NCI-H2029 treated with DMSO at 0.1 percent for 48 hours (cell line): ENCODE results near the gene ASCL5.

ENCODE experiments used
- DNase-seq: peaks from one replicate; lab custom pipeline; 2025; lab: John Stamatoyannopoulos, UW

Gene ASCL5

DNA sequence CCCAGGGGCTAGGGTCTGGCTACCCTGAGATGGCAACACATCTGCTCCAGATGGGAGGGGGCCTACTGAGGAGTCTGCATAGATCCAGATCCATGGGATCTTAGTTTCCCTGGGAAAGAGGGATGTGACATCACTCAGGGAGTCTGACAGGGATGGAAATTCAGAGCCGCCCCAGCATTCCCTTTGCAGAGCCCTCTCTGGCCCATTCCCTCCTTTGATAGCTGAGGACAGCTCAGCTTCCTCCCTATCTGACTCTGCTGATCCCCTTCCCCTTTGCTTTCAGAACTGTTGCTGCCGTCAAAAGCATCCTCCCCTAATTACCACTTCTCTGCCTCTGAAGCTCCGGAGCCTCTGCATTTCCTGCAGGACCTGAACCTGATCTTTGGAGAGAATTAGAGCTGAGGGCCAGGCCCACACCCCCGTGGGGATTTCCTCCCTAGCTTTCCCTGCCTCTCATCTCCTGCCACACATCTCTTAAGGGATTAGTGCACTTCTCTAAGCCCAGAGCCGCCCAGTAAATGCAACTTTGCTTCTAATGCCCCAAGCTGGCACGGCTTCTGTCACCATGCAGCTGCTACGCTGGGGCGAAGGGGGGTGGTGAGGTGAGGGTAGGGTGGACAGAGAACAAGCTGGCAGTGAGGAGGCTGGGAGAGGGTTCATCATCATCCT is 9.5 kb upstream of the ASCL5 start:
- DNase-seq, result no peak

GRCh38 chr1:201134405-201134804 is 7.4 kb upstream of the ASCL5 start:
- DNase-seq, result no peak

GRCh38 chr1:201131398-201131797 is 4.4 kb upstream of the ASCL5 start:
- no peak for DNase-seq

DNA sequence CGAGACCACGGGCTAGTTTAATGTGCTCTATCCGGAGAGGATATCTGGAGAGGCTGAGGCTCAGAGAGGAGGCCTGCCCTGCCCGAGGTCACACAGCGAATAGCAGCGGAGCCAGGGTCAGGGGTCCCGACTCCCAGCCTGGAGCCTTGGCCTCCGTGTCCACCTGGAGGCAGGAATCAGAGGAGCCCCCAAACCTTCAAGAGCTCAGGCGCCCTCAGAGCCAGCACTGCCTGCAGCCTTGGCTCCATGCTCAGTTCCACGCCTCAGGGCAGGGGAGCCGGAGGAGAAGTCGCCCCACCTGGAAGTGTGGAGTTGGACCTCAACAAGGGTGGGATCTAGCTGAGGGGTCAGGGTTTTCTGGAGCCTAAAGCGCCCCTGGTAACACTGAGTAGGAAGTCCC is 2.0 kb upstream of the ASCL5 start:
- DNase-seq, result no peak

- DNase-seq, result no peak
These were observed 1.5 kb upstream of the ASCL5 start for GRCh38 chr1:201128476-201128875.

- no peak for DNase-seq
These were observed 921 bp upstream of the ASCL5 start for GRCh38 chr1:201127755-201128455.

DNA sequence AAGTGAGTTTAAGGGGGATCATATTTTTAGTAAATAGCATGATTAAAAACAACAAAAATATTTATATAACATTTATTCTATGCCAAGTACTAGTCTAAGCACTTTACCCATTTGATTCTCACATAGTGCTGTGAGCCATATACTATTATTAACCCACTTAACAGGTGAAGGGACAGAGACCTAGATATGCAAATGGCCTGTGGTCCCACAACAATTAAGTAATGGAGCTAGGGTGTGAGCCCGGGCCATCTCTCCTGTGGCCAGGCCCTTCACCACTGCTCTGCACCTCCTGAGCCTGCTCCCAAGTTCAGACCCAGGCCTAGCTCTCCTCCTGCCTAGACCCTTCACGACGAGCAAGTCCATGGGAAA is 537 bp downstream of the ASCL5 start:
- no peak for DNase-seq

DNA sequence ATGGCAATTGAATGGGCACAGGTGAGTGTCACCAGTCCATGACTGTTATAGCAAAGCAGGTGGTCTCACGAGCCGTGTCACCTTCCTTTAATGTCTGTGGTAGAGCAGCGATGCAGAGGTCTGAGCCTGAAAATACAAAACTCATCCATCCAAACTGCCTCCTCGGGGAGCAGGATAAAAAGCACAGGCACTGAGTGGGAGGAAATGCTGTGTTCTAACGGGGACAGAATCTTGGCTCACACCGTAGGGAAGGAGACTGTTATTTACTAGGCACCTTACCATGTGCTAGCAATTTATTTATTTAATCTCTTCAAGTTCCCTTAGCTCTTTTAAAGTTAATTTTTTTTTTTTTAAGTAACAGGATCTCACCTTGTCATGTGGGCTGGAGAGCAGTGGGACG is 1.2 kb downstream of the ASCL5 start:
- DNase-seq, result no peak

GRCh38 chr1:201125019-201125418 is 2.0 kb downstream of the ASCL5 start:
- no peak for DNase-seq

DNA sequence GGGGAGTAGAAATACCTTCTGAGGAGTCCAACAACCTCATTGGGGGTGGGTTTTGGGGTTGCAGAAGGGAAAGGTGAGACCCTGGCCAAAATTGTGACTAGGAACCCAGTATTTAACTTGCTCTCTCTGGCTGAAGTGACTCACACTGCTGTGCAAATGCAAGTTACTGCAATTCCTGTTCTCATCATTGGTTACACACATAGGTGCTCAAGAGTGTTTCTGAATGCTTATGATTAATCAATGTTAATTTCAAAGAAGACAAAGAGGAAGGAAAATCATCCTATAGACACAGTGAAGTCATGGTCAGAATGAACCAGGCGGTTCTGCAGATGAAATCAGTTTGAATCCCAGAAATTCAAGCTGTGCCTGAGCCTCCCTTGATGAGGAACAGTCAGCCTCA is 3.1 kb downstream of the ASCL5 start:
- no peak for DNase-seq

DNA sequence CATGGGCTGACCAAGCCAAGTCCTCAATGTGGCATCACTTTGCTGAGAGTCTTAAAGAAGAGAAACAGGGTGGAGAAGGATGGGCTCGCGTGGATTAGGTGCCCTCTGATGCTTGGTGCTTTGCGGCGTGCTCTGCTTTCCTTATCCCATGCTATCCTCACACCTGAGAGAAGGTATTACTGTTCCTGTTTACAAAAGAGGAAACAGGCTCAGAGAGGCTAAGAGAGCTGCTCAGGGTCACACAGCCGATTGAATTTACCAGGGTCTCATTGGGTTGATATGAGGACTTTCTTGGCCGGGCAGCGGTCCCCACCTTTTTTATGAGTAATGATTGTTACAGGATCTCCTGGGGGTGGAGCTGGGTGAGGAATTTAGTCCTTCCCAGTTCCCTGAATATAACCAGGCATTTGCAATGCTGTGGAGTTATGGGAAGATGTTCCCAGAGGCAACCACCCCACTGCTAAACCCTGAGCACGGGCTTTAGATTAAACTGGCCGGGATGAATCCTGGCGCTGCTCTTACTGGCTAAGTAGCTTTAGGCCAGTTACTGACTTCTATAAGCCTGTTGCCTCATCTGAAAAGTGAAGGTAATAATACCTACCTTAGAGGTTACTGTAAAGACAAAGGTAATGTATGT is 4.5 kb downstream of the ASCL5 start:
- DNase-seq, result no peak

DNA sequence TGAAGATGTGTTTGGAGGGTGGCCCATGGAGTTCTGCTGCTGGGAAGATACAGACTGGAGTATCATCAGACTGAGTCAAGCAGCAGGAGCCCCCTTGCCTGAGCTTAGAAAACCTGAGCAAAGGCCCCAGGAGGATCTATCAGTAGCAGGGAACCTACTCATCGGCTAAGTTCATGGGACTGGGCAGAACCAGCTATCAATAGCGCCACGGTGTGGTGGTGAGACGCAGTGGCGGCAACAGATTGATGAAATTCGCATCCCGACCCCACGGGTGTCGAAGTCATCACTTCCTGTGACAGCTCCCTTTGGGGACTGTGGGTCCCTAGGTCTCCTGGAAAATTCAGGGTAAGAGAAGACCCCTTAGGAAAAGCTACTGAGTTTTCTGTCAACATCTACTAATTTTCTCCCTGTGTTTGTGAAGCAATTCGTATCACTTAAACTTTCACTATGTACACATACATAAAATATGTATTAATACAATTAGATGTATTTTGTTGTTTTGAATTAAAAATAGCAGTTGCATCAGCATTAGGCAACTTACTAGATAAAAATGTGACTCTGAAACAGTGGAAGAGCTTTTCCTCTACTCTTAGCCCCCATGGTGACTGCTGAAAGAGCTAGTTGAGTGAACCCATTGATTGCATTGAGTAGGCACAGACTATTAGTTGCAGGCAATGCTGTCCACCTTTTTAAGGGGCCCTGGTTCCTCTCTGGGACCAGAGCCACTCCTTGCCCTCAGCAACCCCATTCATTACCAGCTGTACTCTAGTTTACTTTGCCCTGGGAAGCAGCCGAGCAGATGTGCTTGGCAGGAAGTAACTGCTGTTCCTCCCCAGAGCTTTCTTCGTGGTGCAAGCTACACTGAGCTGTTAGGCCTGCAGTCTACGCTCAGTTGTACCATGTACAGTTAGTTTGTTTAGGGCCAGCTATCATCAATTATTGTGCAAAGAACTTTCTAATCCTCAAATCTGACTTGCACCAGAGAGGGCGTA is 7.5 kb downstream of the ASCL5 start:
- no peak for DNase-seq

- no peak for DNase-seq
These were observed 10.9 kb downstream of the ASCL5 start for GRCh38 chr1:201116091-201116490.

DNA sequence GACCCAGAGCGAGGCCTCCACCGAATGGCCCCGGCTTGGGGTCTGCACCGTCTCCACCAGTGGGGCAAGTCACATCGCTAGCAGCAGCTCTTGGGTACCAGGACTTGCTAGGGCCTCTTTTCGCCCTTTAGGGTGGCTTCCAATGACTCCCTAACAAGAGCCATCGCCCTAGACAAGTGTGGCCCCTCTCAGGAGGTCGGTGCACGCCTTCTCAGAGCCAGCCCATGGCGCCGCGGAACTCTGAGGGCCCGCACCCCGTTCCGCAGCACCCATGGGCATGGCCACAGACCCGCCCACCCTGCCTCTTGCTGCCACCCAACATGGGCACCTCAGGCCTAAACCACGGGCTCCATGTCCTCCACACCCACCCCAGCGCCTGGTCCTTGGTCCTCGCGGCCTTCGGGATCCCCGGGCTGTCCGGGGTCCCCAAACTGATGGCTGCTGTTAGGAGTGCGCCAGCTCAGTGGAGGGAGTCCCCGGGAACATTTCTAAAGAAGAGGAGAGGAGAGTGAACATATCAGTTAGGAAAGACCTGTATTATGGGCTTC is 11.5 kb downstream of the ASCL5 start:
- DNase-seq, result no peak

GRCh38 chr1:201114245-201115131 is 12.5 kb downstream of the ASCL5 start:
- peak; percentile 91 for DNase-seq

GRCh38 chr1:201113451-201114244 is 13.3 kb downstream of the ASCL5 start:
- DNase-seq, result no peak

GRCh38 chr1:201112926-201113325 is 14.1 kb downstream of the ASCL5 start:
- no peak for DNase-seq

DNA sequence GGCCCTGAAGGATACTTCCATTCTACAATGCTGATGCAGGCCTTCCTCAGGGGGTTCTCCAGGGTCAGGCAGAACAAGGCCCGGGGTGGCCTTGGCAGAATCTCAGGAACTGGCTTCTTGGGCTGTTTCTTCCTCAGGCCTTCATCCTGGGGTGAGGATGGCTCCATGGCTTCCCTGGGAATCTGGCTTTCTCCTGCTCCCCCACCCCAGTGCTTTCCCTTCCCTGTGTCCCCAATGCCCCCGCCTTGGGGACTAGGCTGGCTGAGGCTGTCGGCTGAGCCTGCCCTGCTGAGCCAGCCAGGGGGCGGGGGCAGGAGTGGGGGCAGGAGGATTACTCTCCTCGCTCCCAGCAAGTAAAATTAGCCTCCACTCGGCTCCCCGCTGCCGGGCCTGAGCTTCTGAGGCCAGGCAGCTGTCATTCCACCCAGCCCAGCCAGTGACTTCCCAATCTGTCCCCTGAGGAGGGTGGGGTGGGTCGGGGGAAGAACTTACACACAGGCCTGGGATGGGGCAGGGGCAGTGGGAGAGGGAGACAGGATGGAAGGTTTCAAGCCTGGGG is 14.7 kb downstream of the ASCL5 start, which contains the start of gene CACNA1S:
Gene CACNA1S (minus strand): TSS at position 254 of the 559 bp plus-strand sequence. CDS start 87 bp downstream, at position 167.
- DNase-seq, result no peak

DNA sequence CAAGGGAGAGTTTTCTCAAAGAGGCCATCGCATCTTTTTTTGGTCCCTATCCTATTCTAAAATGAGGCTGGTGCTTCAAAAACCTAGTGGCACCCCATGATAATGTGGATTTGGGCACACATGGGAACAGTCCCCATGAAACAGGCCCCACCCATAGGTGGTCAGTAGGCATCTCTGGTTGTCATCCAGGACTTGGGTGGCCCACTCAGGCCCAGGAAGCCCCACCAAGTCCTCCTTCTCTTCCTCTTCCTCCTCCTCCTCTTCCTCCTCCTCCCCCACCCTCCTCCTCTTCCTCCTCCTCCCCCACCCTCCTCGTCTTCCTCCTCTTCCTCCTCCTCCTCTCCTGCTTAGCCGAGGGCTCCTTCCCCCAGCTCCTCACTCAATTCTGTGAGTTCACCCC is 15.3 kb downstream of the ASCL5 start:
- no peak for DNase-seq

DNA sequence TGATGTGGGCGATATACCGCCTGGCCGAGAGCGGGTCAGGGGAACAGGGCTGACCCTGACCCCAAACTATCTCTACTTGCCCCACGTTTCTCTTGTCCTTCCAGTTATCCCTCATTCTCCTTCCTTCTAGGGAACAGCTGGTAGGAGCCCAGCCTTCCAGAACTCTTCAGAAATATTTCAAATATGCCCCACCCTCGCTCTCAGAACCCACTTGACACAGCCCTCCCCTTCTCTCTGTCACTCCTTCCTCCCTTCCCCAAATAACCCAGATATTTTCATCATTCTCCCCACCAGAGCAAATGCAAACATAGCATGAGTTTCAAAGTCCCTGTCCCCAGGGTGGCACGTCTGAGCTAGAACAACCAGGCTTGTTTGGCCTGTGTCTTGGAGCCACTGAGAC is 15.8 kb downstream of the ASCL5 start:
- no peak for DNase-seq
